ENCODE results near the gene MRGPRG.

The MRGPRG gene

GRCh38 chr11:3205261-3206155 lies 13.1 kb downstream of the MRGPRG start:
- no peak for DNase-seq

- DNase-seq, result no peak
Observed at GRCh38 chr11:3204141-3205015, 14.2 kb downstream of the MRGPRG start.

- peak in 1 of 2 experiments; percentile 21 for DNase-seq
Observed at GRCh38 chr11:3203221-3204043, 15.2 kb downstream of the MRGPRG start.

GRCh38 chr11:3202759-3203158 lies 15.9 kb downstream of the MRGPRG start:
- DNase-seq, result no peak

- DNase-seq, result no peak
Observed at GRCh38 chr11:3202305-3202704, 16.3 kb downstream of the MRGPRG start.

- no peak for DNase-seq
Observed at GRCh38 chr11:3201677-3202181, 16.9 kb downstream of the MRGPRG start.

GRCh38 chr11:3201112-3201581 lies 17.5 kb downstream of the MRGPRG start:
- DNase-seq, result no peak

GRCh38 chr11:3200388-3201111 lies 18.1 kb downstream of the MRGPRG start:
- no peak for DNase-seq

- DNase-seq, result no peak
Observed at GRCh38 chr11:3199537-3200295, 18.9 kb downstream of the MRGPRG start.

- DNase-seq, result no peak
Observed at GRCh38 chr11:3198815-3199214, 19.8 kb downstream of the MRGPRG start.

- no peak for DNase-seq
Observed at GRCh38 chr11:3197878-3198528, 20.6 kb downstream of the MRGPRG start.

- DNase-seq, result no peak
Observed at GRCh38 chr11:3197044-3197695, 21.4 kb downstream of the MRGPRG start.

- no peak for DNase-seq
Observed at GRCh38 chr11:3196161-3197043, 22.2 kb downstream of the MRGPRG start.

GRCh38 chr11:3195251-3196160 lies 23.1 kb downstream of the MRGPRG start:
- DNase-seq, result no peak

- DNase-seq, result no peak
Observed at GRCh38 chr11:3194016-3194816, 24.4 kb downstream of the MRGPRG start.

GRCh38 chr11:3193373-3194015 lies 25.1 kb downstream of the MRGPRG start:
- DNase-seq, result no peak

All from NCI-H1930 (cell line).